HG02970 (cell line): ENCODE data around the gene SRP9.
"Not testable (repeated sequence)": the region's sequence is repeated elsewhere in the genome, so short reads cannot be mapped to it uniquely, and the experiment has no call there.

Experiments used
- ATAC-seq: cut with Tn5 transposase; IDR thresholded peaks from one replicate; pipeline ENCODE4 v1.9.1; 2021; ENCODE audit warnings: mild to moderate bottlenecking, moderate library complexity, moderate number of reproducible peaks; ENCODE audit not compliant: unreplicated experiment, low FRiP score

SRP9 gene

GRCh38 chr1:225813214-225813964 lies 35.8 kb downstream of the SRP9 start:
- no peak for ATAC-seq

GRCh38 chr1:225814381-225814780 lies 36.8 kb downstream of the SRP9 start:
- no peak for ATAC-seq

- not testable (repeated sequence) for ATAC-seq
Measured at GRCh38 chr1:225815090-225815489, 37.5 kb downstream of the SRP9 start.

GRCh38 chr1:225815526-225816178 lies 38.0 kb downstream of the SRP9 start:
- ATAC-seq, result no peak

GRCh38 chr1:225816643-225817538 lies 39.3 kb downstream of the SRP9 start:
- no peak for ATAC-seq

GRCh38 chr1:225817611-225818061 lies 40.0 kb downstream of the SRP9 start:
- ATAC-seq, result no peak

GRCh38 chr1:225818229-225818628 lies 40.6 kb downstream of the SRP9 start:
- ATAC-seq, result no peak

GRCh38 chr1:225819346-225820192 lies 41.9 kb downstream of the SRP9 start:
- ATAC-seq, result no peak

GRCh38 chr1:225820522-225821120 lies 43.0 kb downstream of the SRP9 start:
- no peak for ATAC-seq

GRCh38 chr1:225822655-225823403 lies 45.2 kb downstream of the SRP9 start:
- no peak for ATAC-seq

- ATAC-seq, result no peak
Measured at GRCh38 chr1:225823811-225824261, 46.2 kb downstream of the SRP9 start.

GRCh38 chr1:225824533-225824941 lies 46.9 kb downstream of the SRP9 start:
- ATAC-seq, result no peak

- no peak for ATAC-seq
Measured at GRCh38 chr1:225825078-225825477, 47.5 kb downstream of the SRP9 start.

- no peak for ATAC-seq
Measured at GRCh38 chr1:225825607-225826007, 48.0 kb downstream of the SRP9 start.

GRCh38 chr1:225827076-225827475 lies 49.5 kb downstream of the SRP9 start:
- ATAC-seq, result no peak

GRCh38 chr1:225828706-225829345 lies 51.2 kb downstream of the SRP9 start:
- ATAC-seq, result no peak

- ATAC-seq, result no peak
Measured at GRCh38 chr1:225830841-225831240, 53.2 kb downstream of the SRP9 start.
